HAP-1 (cell line): ENCODE measurements around the gene RABAC1.

ENCODE experiments used
- DNase-seq, 2 experiments: peaks; one replicate each; pipeline ENCODE4 v3.0.0-alpha.2; 2016 to 2020; ENCODE audit warnings: low spot score in 2 of 2
- H3K27me3 ChIP-seq: fragments of 250-450 bp; sonication (Bioruptor Pico); 2 replicates; pipeline ENCODE4 v1.5.1; 2020; ENCODE audit warnings: low read depth, mild to moderate bottlenecking, moderate library complexity
- H3K36me3 ChIP-seq: fragments of 250-450 bp; sonication (Bioruptor Pico); replicated peaks from 2 replicates; pipeline ENCODE4 v1.5.1; 2020; ENCODE audit warnings: mild to moderate bottlenecking
- H3K4me1 ChIP-seq: fragments of 250-450 bp; sonication (Bioruptor Pico); 2 replicates; pipeline ENCODE4 v1.5.1; 2020; ENCODE audit warnings: mild to moderate bottlenecking
- H3K4me3 ChIP-seq: fragments of 250-450 bp; sonication (Bioruptor Pico); 2 replicates; pipeline ENCODE4 v1.5.1; 2020; ENCODE audit warnings: mild to moderate bottlenecking, moderate library complexity
- H3K9me3 ChIP-seq: fragments of 250-450 bp; sonication (Bioruptor Pico); 2 replicates; pipeline ENCODE4 v1.5.1; 2020; ENCODE audit warnings: mild to moderate bottlenecking, moderate library complexity
- in situ Hi-C: fragments of 300-500 bp; cut with MboI; formaldehyde crosslinking; loops from 3 replicates; pipeline ENCODE4 v1.14.3; 2020; ENCODE audit warnings: low sequenced_read_pairs, inconsistent platforms, mixed read lengths

RABAC1 gene, protein sequence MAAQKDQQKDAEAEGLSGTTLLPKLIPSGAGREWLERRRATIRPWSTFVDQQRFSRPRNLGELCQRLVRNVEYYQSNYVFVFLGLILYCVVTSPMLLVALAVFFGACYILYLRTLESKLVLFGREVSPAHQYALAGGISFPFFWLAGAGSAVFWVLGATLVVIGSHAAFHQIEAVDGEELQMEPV

DNA sequence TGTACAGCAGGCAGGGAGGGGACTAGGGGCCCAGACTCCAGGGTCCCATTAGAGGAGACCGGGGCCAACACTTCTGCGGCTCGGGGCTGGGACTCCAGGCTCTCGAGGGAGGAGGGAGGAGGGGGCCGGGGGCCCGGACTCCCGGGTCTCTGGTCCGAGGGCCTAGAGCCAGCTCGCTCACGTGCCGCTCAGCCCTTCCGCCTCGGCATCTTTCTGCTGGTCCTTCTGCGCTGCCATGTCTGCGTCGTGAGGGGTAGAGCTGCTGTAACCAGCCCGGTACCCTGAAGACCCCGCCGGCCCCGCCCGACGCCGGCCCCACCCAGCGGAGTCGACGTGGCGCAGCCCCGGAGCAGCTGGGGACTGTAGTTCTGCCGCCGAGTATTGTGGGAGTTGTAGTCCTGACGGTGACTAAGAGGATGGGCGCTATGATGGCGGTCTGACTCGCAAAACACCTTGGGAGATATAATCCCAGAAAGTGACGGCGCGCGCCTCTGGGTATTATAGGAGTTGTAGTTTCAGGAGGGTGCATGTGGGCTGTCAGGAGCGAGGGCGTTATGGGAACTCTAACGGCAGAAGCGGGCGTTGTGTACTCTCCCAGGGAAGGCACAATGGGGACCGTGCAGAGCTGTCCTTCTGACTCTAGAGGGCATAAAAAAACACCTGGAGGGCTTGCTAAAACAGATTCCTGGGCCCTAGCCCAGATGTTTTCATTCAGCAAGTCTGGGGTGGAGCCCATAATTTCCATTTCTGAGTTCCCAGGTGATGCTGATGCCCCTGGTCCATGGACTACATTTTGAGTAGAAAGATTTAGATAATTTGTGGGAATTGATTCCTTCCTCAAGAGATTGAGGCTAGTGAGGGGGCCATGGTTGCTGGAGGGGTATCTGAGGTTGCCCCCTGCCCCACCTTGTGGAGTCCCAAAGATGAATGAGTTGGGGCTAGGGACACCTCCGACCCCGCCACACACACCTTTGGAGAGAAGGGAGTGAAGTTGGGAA lies at the start of gene RABAC1:
Gene RABAC1, minus strand, starts transcription at position 266 of the 998 bp plus-strand sequence. Its CDS starts 29 bp downstream, at position 237.
- Histone ChIP-seq H3K9me3 (no peaks in the 10 kb centered on the region), H3K4me3 (peak within 1 kb of the TSS; percentile 86), H3K27me3 (no peaks in the 10 kb centered on the region), H3K4me1 (peaks cover 10% of the 10 kb centered on the region), H3K36me3 (peaks cover 5% of the 10 kb centered on the region; the same call in 1 of the 2 replicates)
- DNase-seq: peak; percentile 95 to 96
- in situ Hi-C loops: no loop called here

DNA sequence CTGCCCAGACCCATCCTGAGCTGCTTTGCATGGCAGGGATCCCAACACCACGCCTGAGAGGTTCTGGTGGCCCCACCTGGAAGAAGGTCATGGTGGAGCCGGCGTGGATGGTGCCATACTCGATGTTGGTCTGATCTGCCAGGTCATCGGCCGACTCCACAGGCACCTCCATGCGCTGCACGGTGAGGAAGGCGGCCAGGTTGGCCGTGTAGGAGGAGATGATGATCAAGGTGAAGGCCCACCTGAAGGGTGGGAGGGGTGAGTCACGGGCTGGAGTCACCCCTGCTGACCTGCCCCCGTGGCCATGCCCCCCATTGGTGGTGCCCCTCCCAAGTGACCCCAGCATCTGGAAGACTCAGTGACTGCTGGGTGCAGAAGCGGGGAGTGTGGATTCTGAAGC lies 47.4 kb upstream of the RABAC1 start:
- in situ Hi-C loops: no loop called here
- Histone ChIP-seq H3K27me3 (peaks cover 11% of the 10 kb centered on the region), H3K4me1 (no peaks in the 10 kb centered on the region; the same call in 1 of the 2 replicates), H3K4me3 (no peak overlapping the region), H3K36me3 (no peaks in the 10 kb centered on the region), H3K9me3 (no peaks in the 10 kb centered on the region)
- DNase-seq: no peak

DNA sequence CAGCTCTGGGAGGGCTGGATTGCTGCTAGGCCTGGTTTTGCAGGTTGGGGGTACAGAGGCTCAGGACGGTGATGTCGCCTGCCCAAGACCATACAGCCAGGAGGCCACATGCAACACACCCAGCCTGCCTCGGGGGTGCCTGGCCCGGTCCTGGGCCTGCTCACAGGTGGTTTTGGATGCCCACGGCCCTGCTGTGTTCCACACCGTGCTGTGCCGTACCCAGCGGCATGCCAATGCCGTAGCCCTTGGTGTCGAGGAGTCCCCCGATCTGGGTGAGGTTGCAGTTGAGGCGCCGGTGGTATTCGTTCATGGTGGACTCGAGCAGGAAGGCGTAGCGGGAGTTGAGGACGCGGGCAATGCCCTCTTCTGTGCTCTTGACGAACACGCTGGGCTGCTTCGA lies 46.4 kb upstream of the RABAC1 start:
- Histone ChIP-seq H3K4me1 (no peaks in the 10 kb centered on the region; the same call in 1 of the 2 replicates), H3K36me3 (no peaks in the 10 kb centered on the region), H3K27me3 (peaks cover 12% of the 10 kb centered on the region), H3K9me3 (no peaks in the 10 kb centered on the region), H3K4me3 (no peak overlapping the region)
- in situ Hi-C loops: no loop called here
- DNase-seq: no peak

DNA sequence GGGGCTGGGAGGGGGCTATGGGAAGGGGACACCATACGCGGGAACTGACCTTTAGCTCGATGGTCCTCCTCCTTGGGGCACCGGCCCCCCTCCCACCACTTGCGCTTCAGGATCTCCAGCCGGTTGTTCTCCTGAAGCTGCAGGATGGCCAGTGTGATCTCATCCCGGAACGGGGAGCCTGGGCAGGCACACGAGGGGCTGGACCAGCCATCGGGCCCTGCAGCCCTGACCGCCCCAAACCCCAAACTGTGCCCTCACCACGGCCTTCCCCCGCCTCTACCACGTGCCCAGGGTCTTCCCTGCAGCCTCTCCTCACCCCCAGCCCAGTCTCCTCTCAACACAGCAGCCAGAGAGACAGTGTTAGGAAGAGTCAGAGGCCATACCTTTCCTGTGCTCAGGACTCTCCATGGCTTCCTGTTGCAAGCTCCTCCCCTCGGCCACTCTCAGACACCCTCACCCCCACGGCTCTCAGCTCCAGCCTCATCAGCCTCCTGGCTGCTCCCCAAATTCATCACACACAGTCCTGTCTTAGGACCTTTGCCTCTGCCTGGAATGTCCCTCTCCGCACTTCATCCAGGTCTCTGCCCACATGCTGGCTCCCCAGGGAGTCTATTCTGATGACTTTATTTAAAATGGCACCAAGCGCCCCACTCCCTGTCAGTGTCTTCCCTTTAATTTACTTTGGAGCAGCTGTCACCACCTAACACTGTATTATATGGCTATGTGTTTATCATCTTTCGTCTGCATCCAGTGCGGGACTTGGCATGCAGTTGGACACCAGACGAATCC lies 44.6 kb upstream of the RABAC1 start:
- H3K4me1 ChIP-seq: no peaks in the 10 kb centered on the region
- no peak overlapping the region for H3K4me3 ChIP-seq
- H3K27me3 ChIP-seq: peaks cover 12% of the 10 kb centered on the region

DNA sequence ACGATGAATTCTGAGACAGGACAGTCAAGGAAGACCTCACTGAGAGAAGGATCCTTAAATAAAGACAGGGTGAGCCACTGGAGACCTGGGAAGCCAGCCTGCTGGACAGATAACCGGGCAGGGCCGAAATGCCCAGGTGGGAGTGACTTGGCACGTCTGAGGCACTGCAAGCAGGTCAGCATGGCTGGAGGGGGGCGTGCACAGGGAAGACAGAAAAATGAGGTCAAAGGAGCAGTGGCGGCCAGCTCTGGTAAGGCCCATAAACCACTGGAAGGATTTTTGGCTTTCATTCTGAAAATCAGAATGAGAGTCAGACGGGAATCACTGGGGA lies 40.7 kb upstream of the RABAC1 start:
- no peaks in the 10 kb centered on the region for H3K9me3 ChIP-seq
- no peak for DNase-seq
- H3K27me3 ChIP-seq: peaks cover 20% of the 10 kb centered on the region
- H3K4me3 ChIP-seq: no peak overlapping the region
- H3K4me1 ChIP-seq: no peaks in the 10 kb centered on the region
- H3K36me3 ChIP-seq: no peaks in the 10 kb centered on the region
- in situ Hi-C loops: no loop called here

More for the DNA sequence above, 44.6 kb upstream of the RABAC1 start:
- no peaks in the 10 kb centered on the region for H3K9me3 ChIP-seq
- in situ Hi-C loops: no loop called here
- no peaks in the 10 kb centered on the region for H3K36me3 ChIP-seq
- DNase-seq: no peak

DNA sequence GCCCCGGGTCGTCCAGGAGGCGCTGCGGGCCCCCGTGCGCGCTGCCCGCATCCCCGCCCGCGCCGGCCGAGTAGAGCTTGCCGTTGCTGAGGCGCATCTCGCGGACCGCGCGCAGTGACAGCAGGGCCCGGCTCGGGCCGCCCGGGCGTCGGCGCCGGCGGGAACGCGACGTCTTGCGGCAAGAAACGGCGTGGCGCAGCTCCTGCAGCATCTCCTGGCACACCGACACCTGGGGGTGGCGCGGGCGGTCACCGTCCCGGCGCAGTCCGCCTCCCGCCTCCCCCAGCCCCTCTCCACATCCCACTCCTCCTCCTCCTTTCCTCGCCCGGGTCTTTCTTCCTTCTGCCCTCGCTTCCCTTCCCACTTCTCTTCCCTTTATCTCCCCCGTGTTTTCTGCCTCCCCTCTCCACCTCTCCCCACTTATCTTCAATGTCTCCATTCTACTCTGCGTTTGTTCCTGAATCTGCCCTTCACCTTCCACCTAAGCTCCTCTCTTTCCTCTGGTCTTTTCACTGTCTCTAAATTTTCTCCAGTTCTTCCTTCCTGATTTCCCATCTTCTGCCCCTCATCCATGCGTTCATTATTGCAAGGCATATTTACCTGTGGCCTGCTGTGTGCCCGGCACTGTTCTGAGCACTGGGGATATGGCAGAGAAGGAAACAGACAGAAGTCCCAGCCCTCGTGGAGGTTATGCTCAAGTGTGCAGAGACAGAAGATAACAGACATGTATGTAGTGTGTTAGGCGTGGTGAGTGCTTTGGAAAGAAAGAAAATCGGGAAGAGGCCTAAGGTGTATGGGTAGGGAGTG lies 40.2 kb upstream of the RABAC1 start:
- DNase-seq: no peak
- Histone ChIP-seq H3K9me3 (no peaks in the 10 kb centered on the region), H3K4me1 (no peaks in the 10 kb centered on the region), H3K36me3 (no peaks in the 10 kb centered on the region), H3K27me3 (peaks cover 17% of the 10 kb centered on the region), H3K4me3 (no peak overlapping the region)
- in situ Hi-C loops: no loop called here

DNA sequence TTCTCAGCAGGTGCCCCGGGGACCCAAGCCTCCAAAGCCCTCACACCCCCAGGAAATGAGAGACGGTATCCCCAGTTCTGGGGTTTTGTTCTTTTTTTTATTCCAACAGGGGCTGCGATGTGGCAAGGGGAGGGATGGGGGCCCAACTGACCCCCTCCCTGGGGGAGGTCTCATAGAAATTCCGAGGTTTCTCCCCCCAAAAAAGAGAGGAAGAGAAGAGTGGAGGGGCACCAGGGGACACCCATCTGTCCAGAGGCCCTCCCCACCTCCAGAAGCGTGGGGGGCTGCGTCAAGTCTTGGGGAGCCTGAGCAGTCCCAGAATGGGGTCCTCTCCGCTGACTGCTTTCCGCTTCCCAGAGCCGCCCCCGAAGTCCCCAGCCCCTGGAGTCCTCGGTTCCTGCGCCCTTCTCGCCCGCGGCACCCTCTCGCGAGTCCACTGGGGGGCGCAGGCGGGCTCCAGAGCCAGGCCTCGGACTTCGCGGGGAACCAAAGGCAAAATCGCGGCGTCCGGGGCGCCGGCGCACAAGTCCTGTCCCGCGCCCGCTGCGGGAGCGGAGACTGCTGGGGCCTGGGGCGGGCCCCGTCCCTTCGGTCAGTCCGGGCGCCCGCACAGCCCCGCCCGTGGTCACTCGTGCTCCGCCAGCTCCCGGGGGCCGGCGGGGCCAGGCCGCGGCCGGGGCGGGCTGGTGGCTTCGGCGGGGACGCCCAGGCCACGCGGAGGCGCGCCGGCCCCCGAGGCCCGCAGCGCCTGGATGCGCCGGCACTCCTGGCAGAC lies 39.3 kb upstream of the RABAC1 start:
- Histone ChIP-seq H3K36me3 (no peaks in the 10 kb centered on the region), H3K9me3 (no peaks in the 10 kb centered on the region), H3K27me3 (peaks cover 17% of the 10 kb centered on the region), H3K4me3 (no peak overlapping the region), H3K4me1 (no peaks in the 10 kb centered on the region)
- no peak for DNase-seq
- in situ Hi-C loops: no loop called here

DNA sequence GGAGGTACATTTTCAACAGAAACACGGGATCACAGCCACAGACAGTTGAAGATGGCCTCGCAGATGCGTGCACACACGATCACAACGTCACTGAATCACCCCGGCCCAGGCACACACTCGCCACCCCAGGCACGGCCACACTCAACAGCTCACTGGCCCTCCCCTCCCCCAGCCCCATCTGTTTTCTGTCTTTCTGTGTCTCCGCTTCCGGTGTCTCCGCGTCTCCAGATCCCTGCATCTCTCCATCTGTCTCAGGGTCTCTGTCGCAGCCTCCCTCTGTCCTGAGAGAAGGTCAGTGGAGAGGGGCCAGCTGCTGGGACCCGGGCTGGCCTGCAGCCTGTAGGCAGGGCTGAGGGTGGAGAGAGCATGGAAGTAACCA lies 38.7 kb upstream of the RABAC1 start:
- Histone ChIP-seq H3K4me1 (no peaks in the 10 kb centered on the region), H3K27me3 (peaks cover 17% of the 10 kb centered on the region), H3K36me3 (no peaks in the 10 kb centered on the region), H3K9me3 (no peaks in the 10 kb centered on the region), H3K4me3 (no peak overlapping the region)
- in situ Hi-C loops: no loop called here
- DNase-seq: no peak

DNA sequence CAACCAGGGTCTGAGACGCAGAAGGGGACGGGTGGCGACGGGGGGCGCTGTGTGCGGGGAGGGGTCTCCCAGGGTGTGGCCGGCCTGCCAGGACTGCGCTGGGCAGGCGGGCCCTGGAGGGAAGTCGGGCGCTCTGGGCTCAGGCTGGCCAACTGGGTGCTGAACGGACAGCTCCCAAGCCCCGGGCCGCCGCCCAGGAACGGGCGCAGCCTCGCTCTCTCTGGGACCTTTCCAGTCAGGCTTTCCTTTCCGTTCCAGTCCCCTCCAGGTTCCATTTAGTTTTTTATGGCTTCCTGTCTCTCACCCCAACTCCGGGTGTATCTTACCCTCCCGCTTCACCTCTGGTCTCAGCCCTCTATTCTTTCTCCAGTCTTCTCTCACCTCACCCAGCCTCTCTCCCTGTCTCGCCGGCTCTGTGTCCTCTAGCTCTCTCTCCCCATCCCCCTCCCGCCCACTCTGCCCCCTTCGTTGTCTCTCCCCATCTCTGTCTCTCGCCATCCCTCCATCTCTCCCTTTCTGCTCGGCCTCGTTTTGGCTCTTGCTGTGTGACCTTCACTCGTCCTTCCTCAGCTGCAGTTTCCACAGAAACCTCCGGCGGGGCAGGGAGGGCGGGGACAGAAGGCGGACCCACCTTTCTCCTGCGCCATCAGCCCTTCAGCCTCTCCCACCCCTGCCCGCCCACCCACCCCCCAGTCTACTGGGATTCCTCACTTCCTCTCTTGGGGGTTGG lies 38.2 kb upstream of the RABAC1 start:
- Histone ChIP-seq H3K9me3 (no peaks in the 10 kb centered on the region), H3K27me3 (peaks cover 13% of the 10 kb centered on the region), H3K36me3 (no peaks in the 10 kb centered on the region), H3K4me1 (no peaks in the 10 kb centered on the region), H3K4me3 (no peak overlapping the region)
- in situ Hi-C loops: no loop called here
- DNase-seq: peak; percentile 10 to 68

DNA sequence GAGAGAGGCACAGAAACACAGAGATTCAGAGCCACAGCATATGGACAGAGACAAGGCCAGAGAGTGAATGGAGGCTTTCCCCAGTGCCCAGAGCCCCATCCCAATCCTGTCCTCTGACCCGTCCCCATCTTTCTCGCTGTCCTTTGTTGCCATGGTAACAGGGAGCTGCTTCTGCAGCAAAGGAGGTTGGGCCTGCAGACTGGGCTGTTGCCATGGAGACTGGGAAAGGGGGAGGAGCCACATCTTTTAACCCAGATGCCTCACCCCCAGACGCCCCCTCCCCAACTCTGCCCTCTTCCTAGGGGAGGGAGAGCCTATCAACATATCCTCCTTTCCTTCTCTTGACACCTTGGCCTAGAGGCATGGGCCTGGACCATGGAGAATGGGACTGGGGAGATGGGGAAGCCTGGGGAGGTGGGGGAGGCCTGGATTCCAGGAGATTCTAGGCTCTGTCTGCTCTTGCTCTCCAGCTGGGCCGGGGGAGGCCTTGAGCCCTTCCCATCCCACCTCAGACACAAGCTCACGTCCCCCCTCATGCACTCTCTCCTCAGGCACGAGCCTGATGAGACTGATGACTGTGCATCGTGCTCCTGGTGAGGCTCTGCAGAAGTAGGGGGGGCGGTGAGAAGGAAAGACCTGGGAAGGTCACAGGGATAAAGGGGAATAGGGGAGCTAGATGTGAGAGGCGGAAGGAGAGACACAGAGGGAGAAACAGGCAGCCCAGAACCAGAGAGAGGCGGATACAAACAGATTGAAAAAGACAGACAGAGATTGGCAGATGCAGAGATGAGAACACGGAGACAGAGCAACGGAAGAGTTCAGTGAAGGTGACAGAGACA lies 37.1 kb upstream of the RABAC1 start:
- Histone ChIP-seq H3K4me1 (no peaks in the 10 kb centered on the region), H3K27me3 (peaks cover 8% of the 10 kb centered on the region; the same call in 1 of the 2 replicates), H3K4me3 (no peak overlapping the region), H3K36me3 (no peaks in the 10 kb centered on the region), H3K9me3 (no peaks in the 10 kb centered on the region)
- in situ Hi-C loops: no loop called here
- peak in 1 of 2 experiments; percentile 31 for DNase-seq
